Osteoblast (primary cell): Measurements from ENCODE around the gene ELK4. TPM values are rescaled to one million over a fixed set of nuclear protein-coding genes. Genes with fewer than 3 reads are reported as not detected.
A peak's percentile ranks its signal among the peaks of the same experiment; 100 is the strongest.

Experiments used
- DNase-seq: peaks from one replicate; pipeline ENCODE4 v3.0.0; 2011; ENCODE audit warnings: low spot score, mixed read lengths; ENCODE audit not compliant: insufficient read length; ENCODE audit errors: missing footprints
- H2AFZ ChIP-seq: 2 replicates; pipeline ENCODE4 v1.6.0; 2011; ENCODE audit warnings: mild to moderate bottlenecking, low read length
- H3K27ac ChIP-seq: 2 replicates; pipeline ENCODE4 v1.5.1; 2011; ENCODE audit warnings: mild to moderate bottlenecking, low read depth, low read length, moderate library complexity
- H3K27me3 ChIP-seq: 2 replicates; pipeline ENCODE4 v1.6.0; 2012; ENCODE audit warnings: mild to moderate bottlenecking, control low read depth, inconsistent platforms, low read length, moderate library complexity; ENCODE audit not compliant: insufficient read depth
- H3K36me3 ChIP-seq: 2 replicates; pipeline ENCODE4 v1.5.1; 2011; ENCODE audit warnings: mild to moderate bottlenecking, low read length, control low read depth, moderate library complexity; ENCODE audit not compliant: insufficient read depth
- H3K4me1 ChIP-seq: 2 replicates; pipeline ENCODE4 v1.5.1; 2011; ENCODE audit warnings: mild to moderate bottlenecking, low read length, control low read depth, moderate library complexity; ENCODE audit not compliant: insufficient read depth
- H3K4me2 ChIP-seq: 2 replicates; pipeline ENCODE4 v1.6.0; 2011; ENCODE audit warnings: mild to moderate bottlenecking, low read length; ENCODE audit not compliant: insufficient read depth
- H3K4me3 ChIP-seq: fragments of 200-600 bp; sonication (generic); 3 replicates; pipeline ENCODE4 v1.5.1; 2012; ENCODE audit warnings: mild to moderate bottlenecking, low read length, inconsistent platforms; ENCODE audit not compliant: insufficient read depth
- H3K79me2 ChIP-seq: 2 replicates; pipeline ENCODE4 v1.6.0; 2012; ENCODE audit warnings: mild to moderate bottlenecking, low read length, control low read depth, inconsistent platforms; ENCODE audit not compliant: insufficient read depth
- H3K9me3 ChIP-seq: 2 replicates; pipeline ENCODE4 v1.5.1; 2011; ENCODE audit warnings: low read depth, low read length, control low read depth
- H4K20me1 ChIP-seq: 2 replicates; pipeline ENCODE4 v1.6.0; 2012; ENCODE audit warnings: mild to moderate bottlenecking, low read length, control low read depth; ENCODE audit not compliant: insufficient read depth
- total RNA-seq: library from RNA; depleted of rRNA; stranded (reverse); fragments of >200 nt; gene quantifications from 2 replicates; pipeline ENCODE4 v1.2.3, GENCODE V29; 2012
- TF ChIP-seq, protein P1 (sequence below): IDR thresholded peaks from 2 replicates; pipeline ENCODE4 v1.5.1; 2011; ENCODE audit warnings: mild to moderate bottlenecking, low read depth, low read length, moderate library complexity; ENCODE audit errors: extremely low read depth

The ELK4 gene
- total RNA-seq, 1 donor: 27.1 TPM

GRCh38 chr1:205632669-205633169, 908 bp upstream of the ELK4 start:
- H3K79me2 ChIP-seq: peaks cover 34% of the 10 kb centered on the region
- peak overlapping the region; percentile 86 for H3K4me3 ChIP-seq
- TF ChIP-seq, protein P1, sequence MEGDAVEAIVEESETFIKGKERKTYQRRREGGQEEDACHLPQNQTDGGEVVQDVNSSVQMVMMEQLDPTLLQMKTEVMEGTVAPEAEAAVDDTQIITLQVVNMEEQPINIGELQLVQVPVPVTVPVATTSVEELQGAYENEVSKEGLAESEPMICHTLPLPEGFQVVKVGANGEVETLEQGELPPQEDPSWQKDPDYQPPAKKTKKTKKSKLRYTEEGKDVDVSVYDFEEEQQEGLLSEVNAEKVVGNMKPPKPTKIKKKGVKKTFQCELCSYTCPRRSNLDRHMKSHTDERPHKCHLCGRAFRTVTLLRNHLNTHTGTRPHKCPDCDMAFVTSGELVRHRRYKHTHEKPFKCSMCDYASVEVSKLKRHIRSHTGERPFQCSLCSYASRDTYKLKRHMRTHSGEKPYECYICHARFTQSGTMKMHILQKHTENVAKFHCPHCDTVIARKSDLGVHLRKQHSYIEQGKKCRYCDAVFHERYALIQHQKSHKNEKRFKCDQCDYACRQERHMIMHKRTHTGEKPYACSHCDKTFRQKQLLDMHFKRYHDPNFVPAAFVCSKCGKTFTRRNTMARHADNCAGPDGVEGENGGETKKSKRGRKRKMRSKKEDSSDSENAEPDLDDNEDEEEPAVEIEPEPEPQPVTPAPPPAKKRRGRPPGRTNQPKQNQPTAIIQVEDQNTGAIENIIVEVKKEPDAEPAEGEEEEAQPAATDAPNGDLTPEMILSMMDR: no peak
- H3K27me3 ChIP-seq: peaks cover 5% of the 10 kb centered on the region
- no peaks in the 10 kb centered on the region for H3K9me3 ChIP-seq
- no peaks in the 10 kb centered on the region for H3K36me3 ChIP-seq
- H3K4me1 ChIP-seq: peaks cover 30% of the 10 kb centered on the region
- DNase-seq: no peak
- H2AFZ ChIP-seq: peak overlapping the region; percentile 94
- no peaks in the 10 kb centered on the region for H4K20me1 ChIP-seq
- H3K27ac ChIP-seq: peak overlapping the region; percentile 87
- peak overlapping the region; percentile 95 for H3K4me2 ChIP-seq

GRCh38 chr1:205631010-205631767, 622 bp downstream of the ELK4 start:
- peak; percentile 91 for DNase-seq
- Histone ChIP-seq H3K4me2 (peak overlapping the region; percentile 74), H3K27me3 (no peaks in the 10 kb centered on the region), H3K27ac (peak overlapping the region; percentile 80), H3K4me1 (peaks cover 23% of the 10 kb centered on the region), H2AFZ (peak overlapping the region; percentile 67), H3K79me2 (peaks cover 46% of the 10 kb centered on the region), H3K9me3 (no peaks in the 10 kb centered on the region), H3K36me3 (no peaks in the 10 kb centered on the region), H3K4me3 (peak overlapping the region; percentile 86), H4K20me1 (no peaks in the 10 kb centered on the region)
- TF ChIP-seq, protein P1: no peak

DNA sequence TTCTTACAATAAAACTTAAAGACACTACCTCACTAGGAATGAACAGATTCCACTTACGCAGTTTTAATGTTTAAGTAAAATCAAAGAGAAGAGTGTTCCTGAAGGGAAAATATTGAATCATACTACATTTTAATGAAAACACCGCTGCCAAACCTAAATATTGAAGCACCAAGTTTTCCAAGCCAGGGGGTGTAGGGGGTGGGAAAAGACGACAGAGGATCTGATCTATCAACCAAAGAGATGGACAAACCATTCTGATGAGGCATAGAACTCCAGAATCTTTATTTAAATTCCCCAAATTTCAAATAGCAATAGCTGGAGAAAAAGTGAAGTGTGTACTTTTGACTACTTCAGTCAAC, 1.2 kb downstream of the ELK4 start:
- H3K4me3 ChIP-seq: peak overlapping the region; percentile 86
- H2AFZ ChIP-seq: peak overlapping the region; percentile 67

DNA sequence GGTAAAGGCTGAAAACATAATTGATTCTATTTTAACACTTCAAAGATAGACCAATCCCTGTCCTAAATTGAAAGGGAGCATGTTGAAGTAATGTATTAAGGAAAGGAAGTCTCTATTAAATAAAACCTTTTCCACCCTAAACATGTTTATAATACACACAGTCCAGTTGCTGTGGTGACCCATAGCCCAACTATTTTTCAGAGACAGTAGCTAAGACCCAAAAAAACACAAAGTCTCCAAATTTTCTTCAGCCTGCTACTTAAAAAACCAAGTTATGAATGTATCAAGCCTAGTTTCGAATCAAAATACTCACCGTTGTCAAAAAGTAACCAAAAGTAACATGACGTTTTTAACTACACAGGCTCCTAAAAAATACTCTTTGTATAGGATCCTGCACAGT, 1.6 kb downstream of the ELK4 start:
- peak overlapping the region; percentile 80 for H3K27ac ChIP-seq
- H3K9me3 ChIP-seq: no peaks in the 10 kb centered on the region
- no peaks in the 10 kb centered on the region for H3K27me3 ChIP-seq
- H3K4me3 ChIP-seq: peak overlapping the region; percentile 86
- TF ChIP-seq, protein P1: no peak
- no peaks in the 10 kb centered on the region for H3K36me3 ChIP-seq
- H3K79me2 ChIP-seq: peaks cover 54% of the 10 kb centered on the region
- H3K4me2 ChIP-seq: peak overlapping the region; percentile 74
- H2AFZ ChIP-seq: no peak overlapping the region
- H3K4me1 ChIP-seq: peaks cover 23% of the 10 kb centered on the region
- H4K20me1 ChIP-seq: no peaks in the 10 kb centered on the region
- peak; percentile 84 for DNase-seq

More for the DNA sequence above, 1.2 kb downstream of the ELK4 start:
- TF ChIP-seq, protein P1: no peak
- no peaks in the 10 kb centered on the region for H4K20me1 ChIP-seq
- peak overlapping the region; percentile 74 for H3K4me2 ChIP-seq
- H3K27me3 ChIP-seq: no peaks in the 10 kb centered on the region
- peaks cover 23% of the 10 kb centered on the region for H3K4me1 ChIP-seq
- no peaks in the 10 kb centered on the region for H3K9me3 ChIP-seq
- H3K27ac ChIP-seq: peak overlapping the region; percentile 80
- peak; percentile 59 for DNase-seq
- peaks cover 51% of the 10 kb centered on the region for H3K79me2 ChIP-seq
- H3K36me3 ChIP-seq: no peaks in the 10 kb centered on the region
